ENCODE measurements around the gene LOC128125822.

The LOC128125822 gene

DNA sequence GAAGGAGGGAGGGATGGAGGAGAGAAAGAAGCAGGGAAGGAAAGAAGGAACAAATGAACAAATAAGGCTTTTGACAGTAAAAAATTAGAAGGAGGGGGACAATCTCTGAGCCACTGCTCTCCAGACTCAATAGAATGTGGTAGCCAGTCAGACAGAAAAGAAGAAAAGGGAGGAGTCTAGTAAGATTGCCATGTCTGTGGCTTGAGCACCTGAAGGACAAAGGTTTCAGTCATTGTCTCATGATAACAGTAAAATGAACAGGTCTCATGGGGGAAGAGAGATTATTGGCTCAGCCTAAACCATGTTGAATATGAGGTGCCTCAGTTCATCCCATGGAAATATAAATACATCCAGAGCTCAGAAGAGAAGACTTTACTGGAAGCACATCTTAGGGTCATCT lies 14.0 kb upstream of the LOC128125822 start:
- DNase-seq, result no peak

DNA sequence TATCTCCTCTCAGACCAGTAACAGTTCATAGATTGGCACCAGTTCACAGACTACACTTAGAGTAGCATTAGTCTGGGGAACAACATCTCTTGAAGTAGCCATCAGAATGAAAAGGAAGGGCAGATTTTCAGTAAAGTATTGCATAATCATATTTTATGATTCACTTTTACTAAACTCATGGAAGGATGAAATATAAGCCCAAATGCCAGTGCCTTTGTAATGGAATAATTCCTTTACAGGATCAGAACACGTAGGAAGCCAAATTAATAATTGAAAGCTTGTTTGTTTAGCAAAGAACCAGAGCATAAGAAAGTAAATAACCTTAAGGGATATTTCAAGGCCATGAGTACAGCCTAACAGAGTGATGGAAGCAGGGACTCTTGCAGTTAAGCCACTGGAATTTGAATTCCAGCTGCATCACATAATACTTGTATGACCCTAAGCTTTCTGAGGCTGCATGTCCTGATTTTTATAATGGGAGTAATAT lies 11.4 kb upstream of the LOC128125822 start:
- no peak for DNase-seq

DNA sequence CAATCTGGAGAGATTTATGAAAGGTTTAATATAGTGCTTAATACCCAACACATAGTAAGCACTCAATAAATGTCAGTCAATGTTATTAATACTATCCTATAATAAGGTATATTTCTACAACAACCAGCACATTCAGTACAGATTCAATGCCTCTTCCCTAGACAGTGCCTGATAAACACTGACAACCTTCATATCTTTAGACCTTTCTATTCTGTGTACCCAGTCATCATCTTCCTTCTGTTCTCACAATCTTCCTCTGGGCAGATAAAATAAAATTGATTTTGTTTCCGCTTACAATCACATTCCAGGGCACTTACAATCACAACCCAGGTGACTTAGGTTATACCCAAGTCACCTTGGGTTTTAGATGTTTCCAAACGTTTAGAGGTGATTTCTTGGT lies 11.0 kb upstream of the LOC128125822 start:
- no peak for DNase-seq

DNA sequence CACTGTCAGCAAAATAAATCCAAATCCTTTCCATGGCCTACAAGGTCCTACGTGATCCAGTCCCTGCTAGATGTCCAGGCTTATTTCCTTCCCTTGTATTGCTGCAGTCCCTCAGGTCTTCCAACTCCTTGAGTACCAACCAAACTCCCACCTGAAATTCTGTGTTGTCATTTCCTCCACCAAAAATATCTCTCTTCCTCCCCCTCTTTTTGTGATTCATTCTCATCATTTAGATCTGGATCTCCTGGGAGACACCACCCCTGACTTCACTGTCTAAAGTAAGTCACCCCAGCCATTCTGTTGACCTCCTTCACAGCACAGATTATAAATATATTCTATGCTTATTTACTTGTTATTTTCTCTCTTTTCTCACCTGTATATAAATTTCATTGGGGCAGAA lies 9.0 kb upstream of the LOC128125822 start:
- DNase-seq, result no peak

DNA sequence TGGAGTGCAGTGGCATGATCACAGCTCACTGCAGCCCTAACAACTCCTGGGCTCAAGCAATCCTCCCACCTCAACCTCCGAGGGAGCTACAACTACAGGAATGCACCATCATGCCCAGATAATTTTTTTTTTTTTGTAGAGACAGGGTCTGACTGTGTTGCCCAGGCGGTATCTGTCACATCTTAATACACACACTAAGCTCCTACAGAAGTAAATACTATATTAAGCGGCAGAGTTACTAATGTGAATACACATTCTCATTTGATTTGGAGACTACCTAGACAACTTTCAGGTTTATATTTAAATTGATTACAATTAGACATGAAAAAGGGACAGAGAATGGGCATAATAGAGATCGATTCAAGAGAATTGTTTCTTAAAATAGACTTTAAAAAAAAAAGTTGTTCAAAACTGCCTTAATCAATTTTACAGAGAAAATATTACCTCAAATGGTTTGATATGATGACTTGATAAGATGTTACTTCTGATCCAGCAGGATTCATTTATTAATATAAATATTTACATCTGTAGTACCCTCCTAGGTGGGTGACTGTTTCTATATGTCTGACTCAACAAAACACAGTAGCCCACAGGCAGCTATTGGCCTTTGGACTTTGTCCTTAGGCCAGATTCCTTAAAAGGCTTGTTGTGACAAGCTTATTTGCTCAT lies 7.1 kb upstream of the LOC128125822 start:
- DNase-seq, result no peak

DNA sequence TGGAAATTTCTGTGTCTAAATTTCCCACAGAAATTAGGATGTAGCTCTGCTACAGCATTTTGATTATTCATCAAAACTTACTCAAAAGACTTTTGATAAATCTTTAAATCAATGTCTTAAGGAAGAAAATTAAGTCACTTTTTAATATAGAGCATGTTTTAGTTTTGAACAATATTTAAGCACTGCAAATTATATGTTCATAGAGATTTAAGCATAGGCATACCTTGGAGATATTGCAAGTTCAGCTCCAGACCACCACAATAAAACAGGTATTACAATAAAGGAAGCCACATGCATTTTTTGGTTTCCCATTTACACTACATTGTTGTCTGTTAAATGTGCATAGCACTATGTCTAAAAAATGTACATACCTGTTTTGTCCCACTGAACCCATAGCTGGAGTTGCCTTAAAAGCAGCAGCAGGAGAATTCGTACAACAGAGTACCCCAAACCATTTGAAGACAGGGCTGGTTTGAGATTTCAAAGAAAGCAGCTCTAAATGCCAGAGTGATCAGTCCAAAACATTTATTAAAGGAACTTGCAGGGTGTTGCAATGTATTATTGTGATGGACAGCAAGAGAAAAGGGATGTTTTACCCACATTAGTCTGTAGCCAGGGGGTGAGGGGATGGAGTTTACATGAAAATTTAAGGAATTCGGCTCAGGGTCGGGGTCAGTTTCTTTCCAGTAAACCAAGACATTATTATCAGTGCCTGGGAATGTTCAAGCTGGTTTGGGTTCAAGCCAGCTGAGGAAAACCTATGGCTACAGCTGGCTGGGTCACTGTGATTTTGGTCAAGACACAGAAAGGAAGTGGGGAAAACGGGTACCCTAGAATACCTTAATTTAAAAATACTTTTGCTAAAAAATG lies 6.3 kb upstream of the LOC128125822 start:
- DNase-seq, result no peak

- DNase-seq, result no peak
Measured at GRCh38 chr6:63567966-63568365, 4.3 kb upstream of the LOC128125822 start.

- peak in 2 of 4 experiments; percentile 9 to 47 for DNase-seq
Measured at GRCh38 chr6:63571361-63572043, 778 bp upstream of the LOC128125822 start.

DNA sequence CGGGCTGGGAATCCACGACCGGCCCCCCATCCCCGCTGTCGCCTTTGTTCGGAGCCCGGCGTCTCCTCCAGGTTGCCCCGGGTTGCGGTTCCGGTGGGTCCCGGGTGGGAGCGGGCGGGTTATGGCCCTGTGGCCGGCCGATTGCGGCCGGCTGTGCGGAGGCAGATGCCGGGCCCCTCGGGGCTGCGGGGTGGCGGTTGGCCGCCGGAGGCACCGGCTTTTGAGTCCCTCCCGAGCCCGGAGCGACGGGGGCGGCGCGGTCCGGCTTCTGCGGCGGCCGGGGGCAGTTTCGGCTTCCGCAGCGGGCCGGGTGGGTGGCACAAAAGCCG lies 431 bp downstream of the LOC128125822 start:
- DNase-seq, result no peak

GRCh38 chr6:63573076-63573898 lies 1.0 kb downstream of the LOC128125822 start:
- peak; percentile 75 to 89 (median 84) for DNase-seq

DNA sequence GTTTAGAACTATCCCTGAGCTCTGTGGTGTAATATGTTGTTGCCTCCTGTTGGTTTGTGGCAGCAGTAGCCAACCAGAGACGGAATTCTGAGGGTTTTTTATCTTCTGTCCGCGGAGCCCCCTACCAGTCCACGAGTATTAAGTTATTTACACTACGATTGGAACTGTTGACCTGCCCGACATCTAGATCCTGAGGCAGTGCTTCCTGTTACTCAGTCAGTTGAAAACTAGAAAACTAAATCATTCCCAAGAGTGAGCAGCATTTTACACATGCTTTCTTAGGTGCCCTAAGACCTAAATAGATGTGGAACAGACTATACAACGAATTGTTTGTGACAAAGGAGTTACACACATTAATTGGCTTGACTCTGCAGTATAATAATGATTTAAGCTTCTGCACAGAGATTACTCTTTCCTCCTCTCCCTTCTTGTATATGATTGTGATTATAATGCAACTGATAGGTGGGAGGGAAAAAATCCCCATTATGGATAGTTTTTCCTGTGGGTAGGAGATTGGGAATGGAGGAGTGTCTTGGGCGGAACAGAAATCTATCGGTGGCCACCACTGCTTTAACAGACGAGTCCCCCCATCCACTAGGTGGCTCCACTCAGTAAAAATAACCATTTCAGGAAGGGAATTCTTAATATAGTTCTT lies 1.7 kb downstream of the LOC128125822 start:
- peak; percentile 72 to 80 (median 76) for DNase-seq

GRCh38 chr6:63574554-63574900 lies 2.2 kb downstream of the LOC128125822 start:
- no peak for DNase-seq

GRCh38 chr6:63576147-63576772 lies 4.0 kb downstream of the LOC128125822 start:
- DNase-seq, result no peak

- no peak for DNase-seq
Measured at GRCh38 chr6:63576985-63577712, 4.9 kb downstream of the LOC128125822 start.

GRCh38 chr6:63578757-63579156 lies 6.5 kb downstream of the LOC128125822 start:
- no peak for DNase-seq

GRCh38 chr6:63579937-63580703 lies 7.8 kb downstream of the LOC128125822 start:
- no peak for DNase-seq

GRCh38 chr6:63580704-63580961 lies 8.4 kb downstream of the LOC128125822 start:
- DNase-seq, result no peak

DNA sequence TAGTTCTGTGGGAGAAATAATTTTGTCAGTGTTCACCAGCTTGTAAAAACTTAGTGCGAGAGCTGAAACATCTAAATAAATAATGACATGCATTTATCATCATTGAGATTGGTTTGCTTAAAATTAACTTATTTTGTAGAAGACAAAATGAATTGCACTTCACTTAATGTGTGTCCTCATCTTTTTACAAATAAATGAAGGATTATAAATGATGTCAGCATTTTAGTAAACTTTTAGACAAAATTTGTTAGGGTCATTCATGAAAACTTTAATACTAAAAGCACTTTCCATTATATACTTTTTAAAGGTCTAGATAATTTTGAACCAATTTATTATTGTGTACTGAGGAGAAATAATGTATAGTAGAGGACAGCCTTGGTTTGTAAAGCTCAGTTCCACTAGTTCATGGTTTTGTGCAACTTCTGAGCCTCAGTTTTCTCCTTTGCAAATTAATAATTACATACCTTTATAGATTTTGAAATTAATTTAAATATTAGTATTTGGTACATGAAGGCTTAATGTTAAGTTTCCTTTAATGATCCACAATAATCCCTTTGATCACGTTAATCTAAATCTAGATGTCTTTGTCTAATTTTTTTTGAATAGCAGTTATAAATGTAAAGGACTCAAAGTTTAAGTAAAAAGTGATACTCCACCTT lies 9.2 kb downstream of the LOC128125822 start:
- DNase-seq, result no peak

- no peak for DNase-seq
Measured at GRCh38 chr6:63582579-63583231, 10.4 kb downstream of the LOC128125822 start.

Data from suppressor macrophage (primary cell).